HG03439 (cell line): ENCODE results near the gene ADARB1.

Experiments used
- ATAC-seq: cut with Tn5 transposase; IDR thresholded peaks from one replicate; pipeline ENCODE4 v1.9.1; 2021; ENCODE audit warnings: mild to moderate bottlenecking, moderate library complexity; ENCODE audit not compliant: unreplicated experiment

Gene ADARB1

DNA sequence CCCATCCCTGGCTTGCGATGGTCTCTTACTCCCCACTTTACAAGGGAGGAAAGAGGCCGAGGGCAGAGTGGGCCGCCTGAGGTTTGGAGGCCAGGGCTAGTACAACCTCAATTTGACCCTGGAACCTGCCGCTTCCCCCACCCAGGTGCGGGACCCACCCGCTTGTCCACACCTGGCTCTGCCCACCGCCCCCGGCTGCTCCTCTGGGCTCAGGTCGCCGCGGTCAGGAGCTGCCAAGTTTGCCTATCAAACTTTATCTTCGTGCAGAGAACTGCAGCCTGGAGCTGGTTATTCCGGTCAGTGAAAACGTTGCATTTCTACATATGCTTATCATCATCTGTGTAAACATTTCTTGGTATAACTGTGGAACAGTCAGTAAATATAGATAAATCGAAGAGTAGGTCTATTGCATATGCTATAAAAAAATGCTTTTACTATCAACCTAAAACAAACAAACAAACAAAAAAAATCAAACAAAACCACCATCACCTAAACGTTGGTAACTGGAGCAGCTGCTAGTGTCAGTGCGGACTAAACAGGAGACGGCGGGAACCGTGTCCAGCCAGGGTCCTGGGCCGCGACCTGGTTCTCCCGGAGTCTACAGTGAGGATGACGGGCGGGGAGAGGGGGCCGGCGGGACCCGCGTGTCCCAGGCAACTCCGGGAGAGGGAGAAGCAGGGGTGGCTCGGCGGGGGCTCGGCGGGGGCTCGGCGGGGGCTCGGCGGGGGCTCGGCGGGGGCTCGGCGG, 906 bp upstream of the ADARB1 start:
- ATAC-seq: no peak

DNA sequence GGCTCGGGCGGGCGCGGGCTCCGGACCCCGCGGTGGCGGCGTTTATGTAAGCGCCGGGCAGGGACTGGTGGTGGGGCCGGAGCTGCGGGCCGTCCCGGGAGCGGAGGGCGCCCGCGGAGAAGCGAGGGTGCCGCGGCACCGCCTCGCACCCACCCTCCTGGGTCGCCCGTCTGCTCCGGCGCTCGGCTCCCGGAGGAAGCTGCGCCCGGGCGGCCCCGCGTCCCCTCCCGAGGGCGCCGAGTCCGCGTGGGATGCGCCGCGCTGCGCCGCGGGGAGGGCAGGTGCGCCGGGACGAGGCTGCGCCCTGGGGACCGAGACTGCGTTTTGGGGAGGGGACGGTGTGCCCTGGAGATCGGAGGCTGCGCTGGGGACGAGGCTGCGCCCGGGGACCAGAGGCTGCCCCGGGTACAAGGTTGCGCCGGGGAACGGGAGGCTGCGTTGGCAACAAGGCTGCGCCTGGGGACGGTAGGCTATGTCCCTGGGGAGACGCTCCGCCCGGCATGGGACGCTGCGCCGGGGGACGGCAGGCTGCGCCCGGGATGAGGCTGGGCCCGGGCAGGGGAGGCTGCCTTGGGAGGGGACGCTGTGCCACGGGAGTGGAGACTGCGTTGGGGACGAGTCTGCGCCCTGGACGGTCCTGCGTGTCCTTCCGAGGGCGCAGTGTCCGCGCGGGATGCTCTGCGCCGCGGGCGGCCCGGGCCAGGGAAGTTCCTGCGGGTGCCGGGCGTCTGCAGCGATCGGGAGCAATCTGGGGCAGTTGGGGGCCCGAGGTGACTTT, 627 bp downstream of the ADARB1 start:
- no peak for ATAC-seq

DNA sequence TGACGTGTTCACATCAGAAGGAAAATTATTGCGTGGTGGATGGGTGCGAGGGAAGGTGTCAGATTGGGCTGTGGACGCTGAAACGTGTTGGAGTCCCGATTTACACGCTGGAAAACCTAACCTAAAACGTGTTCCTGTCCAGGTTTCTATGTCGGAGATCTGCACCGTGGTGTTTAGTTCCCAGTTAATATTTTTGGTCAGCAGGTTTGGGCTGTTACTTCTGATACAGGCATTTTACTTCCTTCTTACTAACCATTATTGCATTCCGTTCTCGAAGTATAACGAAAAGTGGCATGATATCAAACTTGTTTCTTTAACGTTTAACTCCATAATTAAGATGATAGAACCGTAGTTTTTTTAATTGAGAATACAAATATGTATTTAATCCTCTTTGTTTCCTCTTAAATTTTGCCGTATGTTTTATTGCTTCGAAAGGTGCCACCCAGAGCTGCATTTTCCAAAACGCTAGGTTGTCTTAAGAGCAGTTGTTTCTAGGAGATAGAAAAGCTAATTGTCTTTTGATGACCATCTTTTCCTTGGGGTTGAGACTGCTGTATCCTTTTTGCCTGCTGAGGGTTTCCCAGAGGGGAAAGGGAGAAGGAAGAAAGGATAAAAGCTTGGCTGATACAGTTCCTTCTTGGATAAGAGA, 1.3 kb downstream of the ADARB1 start:
- ATAC-seq: no peak

DNA sequence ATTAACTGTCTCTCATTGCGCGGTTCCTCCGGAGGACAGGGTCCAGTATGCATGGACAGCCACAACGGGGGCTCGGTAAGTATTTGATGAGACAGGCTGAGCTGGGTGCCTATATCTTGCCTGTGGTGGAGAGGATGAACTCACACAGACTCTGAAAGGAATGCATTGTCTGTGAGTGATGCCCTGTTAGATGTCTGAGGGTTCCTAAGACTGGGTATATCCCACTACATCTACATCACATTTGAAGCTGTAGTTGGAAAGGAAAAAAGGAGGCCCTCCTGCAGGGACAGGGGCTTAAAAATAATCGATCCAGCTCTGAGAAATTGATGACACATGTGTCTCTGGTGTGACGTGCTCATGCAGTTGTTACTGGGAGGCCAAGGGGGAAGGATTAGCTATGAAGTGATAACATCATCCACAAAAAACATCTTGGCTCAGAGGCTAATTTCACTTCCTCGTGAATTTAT, 1.9 kb downstream of the ADARB1 start:
- ATAC-seq: no peak

DNA sequence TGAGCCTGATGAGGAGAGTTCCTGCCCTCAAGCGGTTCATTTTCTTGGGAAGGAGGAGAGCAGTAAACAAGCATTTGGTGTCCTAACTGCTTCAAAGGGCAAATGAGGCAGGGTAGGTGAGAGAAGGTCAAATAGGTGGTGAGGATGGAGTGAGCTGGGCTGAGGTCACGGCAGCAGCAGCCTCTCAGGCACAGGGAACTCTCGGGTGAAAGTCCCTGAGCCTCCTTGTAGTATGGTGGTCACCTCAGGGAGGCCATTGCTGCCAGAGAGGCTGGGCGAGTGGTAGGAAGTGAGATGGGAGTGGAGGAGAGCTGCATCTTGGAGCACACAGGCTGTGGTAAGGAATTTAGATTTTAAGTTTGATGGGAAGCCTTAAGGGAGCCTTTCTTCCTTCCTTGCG, 4.0 kb downstream of the ADARB1 start:
- ATAC-seq: no peak

- no peak for ATAC-seq
These were observed 4.5 kb downstream of the ADARB1 start for GRCh38 chr21:45078877-45079281.

GRCh38 chr21:45079351-45079750, 5.0 kb downstream of the ADARB1 start:
- no peak for ATAC-seq

GRCh38 chr21:45080232-45080631, 5.9 kb downstream of the ADARB1 start:
- ATAC-seq: no peak

- ATAC-seq: no peak
These were observed 6.4 kb downstream of the ADARB1 start for GRCh38 chr21:45080639-45081414.

GRCh38 chr21:45081636-45082035, 7.3 kb downstream of the ADARB1 start:
- no peak for ATAC-seq

GRCh38 chr21:45082736-45083135, 8.4 kb downstream of the ADARB1 start:
- ATAC-seq: no peak

DNA sequence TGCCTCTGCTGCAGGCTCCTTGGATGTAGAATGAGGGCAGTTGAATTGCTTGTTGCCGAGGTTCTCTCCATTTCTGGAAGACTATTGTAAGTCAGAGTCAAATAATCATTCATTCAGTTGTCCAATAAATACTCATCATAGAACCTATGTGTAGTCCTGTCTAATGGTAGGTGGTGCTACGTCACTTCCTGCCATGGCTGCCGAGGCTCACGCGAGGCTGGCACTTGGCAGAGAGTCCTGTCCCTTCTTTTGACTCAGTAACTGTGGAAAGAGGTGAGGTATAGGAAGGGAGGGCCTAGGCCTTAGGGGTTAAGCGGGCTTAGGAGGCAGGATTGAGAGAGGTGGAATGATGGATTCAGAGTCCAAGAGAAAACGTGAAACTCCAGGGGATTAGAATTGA, 9.7 kb downstream of the ADARB1 start:
- ATAC-seq: no peak

DNA sequence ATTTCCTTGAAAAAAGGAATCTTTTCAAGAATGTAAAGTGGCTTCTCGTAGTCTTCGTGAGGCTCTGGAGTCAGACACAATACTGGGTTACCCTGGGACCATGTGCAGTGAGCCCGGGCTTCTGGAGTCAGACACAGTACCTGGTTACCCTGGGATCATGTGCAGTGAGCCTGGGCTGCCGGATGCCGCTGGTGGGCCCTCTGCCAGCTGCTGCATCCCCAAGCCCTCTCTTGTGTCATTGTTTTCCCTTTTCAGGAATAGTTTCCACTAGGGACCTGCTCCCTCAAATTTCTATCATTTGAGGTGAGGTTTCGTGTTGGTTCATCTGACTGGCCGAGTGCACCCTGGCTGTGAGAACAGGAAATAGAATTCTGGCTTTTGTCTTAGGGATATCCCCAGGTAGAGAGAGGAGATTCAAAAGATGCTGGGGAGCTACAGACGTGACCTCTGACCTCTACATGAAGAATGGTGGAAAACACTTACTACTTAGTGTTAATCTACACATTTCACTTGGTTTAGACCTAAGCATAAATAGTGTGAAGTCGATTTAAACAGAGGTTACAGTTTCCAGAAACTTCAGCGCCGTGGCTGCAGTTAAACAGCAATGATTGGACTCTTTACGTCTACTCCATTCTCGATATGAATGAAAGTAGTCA, 10.6 kb downstream of the ADARB1 start:
- ATAC-seq: no peak

GRCh38 chr21:45085700-45086099, 11.3 kb downstream of the ADARB1 start:
- no peak for ATAC-seq

GRCh38 chr21:45086337-45086958, 12.1 kb downstream of the ADARB1 start:
- no peak for ATAC-seq

GRCh38 chr21:45087022-45087823, 12.8 kb downstream of the ADARB1 start:
- no peak for ATAC-seq

GRCh38 chr21:45088116-45088515, 13.7 kb downstream of the ADARB1 start:
- no peak for ATAC-seq

- ATAC-seq: no peak
These were observed 14.3 kb downstream of the ADARB1 start for GRCh38 chr21:45088729-45089128.

DNA sequence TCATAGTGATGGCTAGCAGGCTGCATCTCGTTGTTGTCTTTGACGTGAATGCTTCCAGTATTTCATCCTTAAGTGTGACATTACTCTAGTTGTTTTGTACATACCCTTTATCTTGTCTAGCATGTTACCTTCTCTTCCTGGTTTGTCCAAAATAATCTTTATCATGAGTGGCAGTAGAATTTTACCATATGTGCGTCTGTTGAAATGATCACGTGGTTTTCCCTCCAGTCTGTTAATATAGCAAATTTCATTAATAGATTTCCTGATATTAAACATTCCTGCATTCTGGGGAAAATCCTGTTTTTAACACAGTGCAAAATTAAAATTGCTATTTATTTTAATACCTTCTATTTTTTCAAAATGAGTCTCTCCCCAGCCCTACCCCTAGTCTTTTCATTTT, 15.6 kb downstream of the ADARB1 start:
- no peak for ATAC-seq
